Hepatocyte (in vitro differentiated cells): ENCODE measurements around the gene CCDC82. TPM values are rescaled to one million over a fixed set of nuclear protein-coding genes. Genes with fewer than 3 reads are reported as not detected.
A peak's percentile ranks its signal among the peaks of the same experiment; 100 is the strongest.

Experiments
- DNase-seq: peaks from one replicate; pipeline ENCODE4 v3.0.0-alpha.2; 2016; ENCODE audit warnings: low spot score
- H2AFZ ChIP-seq: fragments of 200-600 bp; sonication (generic); 2 replicates; pipeline ENCODE4 v1.6.0; 2016; ENCODE audit warnings: antibody characterized with exemption, mild to moderate bottlenecking
- H3K27ac ChIP-seq: fragments of 200-600 bp; sonication (generic); 2 replicates; pipeline ENCODE4 v1.5.1; 2016; ENCODE audit warnings: mild to moderate bottlenecking
- H3K27me3 ChIP-seq: fragments of 200-600 bp; sonication (generic); 2 replicates; pipeline ENCODE4 v1.6.1; 2016
- H3K36me3 ChIP-seq: fragments of 200-600 bp; sonication (generic); replicated peaks from 2 replicates; pipeline ENCODE4 v1.5.1; 2016; ENCODE audit warnings: low read depth; ENCODE audit not compliant: insufficient read depth
- H3K4me1 ChIP-seq: fragments of 200-600 bp; sonication (generic); 2 replicates; pipeline ENCODE4 v1.5.1; 2016; ENCODE audit warnings: mild to moderate bottlenecking, moderate library complexity; ENCODE audit not compliant: insufficient read depth
- H3K4me2 ChIP-seq: fragments of 200-600 bp; sonication (generic); 2 replicates; pipeline ENCODE4 v1.6.0; 2016
- H3K4me3 ChIP-seq: fragments of 200-600 bp; sonication (generic); 2 replicates; pipeline ENCODE4 v1.5.1; 2016; ENCODE audit warnings: mild to moderate bottlenecking
- H3K79me2 ChIP-seq: fragments of 200-600 bp; sonication (generic); 2 replicates; pipeline ENCODE4 v1.6.0; 2017; ENCODE audit warnings: mild to moderate bottlenecking
- H3K9me2 ChIP-seq: fragments of 200-600 bp; sonication (generic); replicated peaks from 2 replicates; pipeline ENCODE4 v1.6.0; 2017; ENCODE audit warnings: mild to moderate bottlenecking; ENCODE audit not compliant: insufficient read depth
- H3K9me3 ChIP-seq: fragments of 200-600 bp; sonication (generic); 2 replicates; pipeline ENCODE4 v1.5.1; 2016; ENCODE audit warnings: low read depth, mild to moderate bottlenecking
- H4K20me1 ChIP-seq: fragments of 200-600 bp; sonication (generic); 2 replicates; pipeline ENCODE4 v1.6.0; 2016; ENCODE audit warnings: mild to moderate bottlenecking; ENCODE audit not compliant: insufficient read depth, poor library complexity, severe bottlenecking
- EZH2 ChIP-seq: fragments of 200-600 bp; sonication (generic); IDR thresholded peaks from 2 replicates; pipeline ENCODE4 v1.6.1; 2016; ENCODE audit warnings: antibody characterized with exemption, mild to moderate bottlenecking, borderline replicate concordance
- EZH2phosphoT487 ChIP-seq: fragments of 200-600 bp; sonication (generic); IDR thresholded peaks from one replicate; pipeline ENCODE4 v1.6.1; 2018; ENCODE audit warnings: antibody characterized with exemption, mild to moderate bottlenecking, low read depth, moderate library complexity; ENCODE audit not compliant: unreplicated experiment, severe bottlenecking
- WGBS: methylation state at CpG from one replicate; pipeline ENCODE4 v1.1.6; 2016; ENCODE audit warnings: low lambda C conversion rate; ENCODE audit errors: missing lambda C conversion rate; 5-methylcytosine and 5-hydroxymethylcytosine counted together
- polyA plus RNA-seq: library from polyadenylated mRNA; unstranded; fragments of >200 nt; fragmentation: Nextera tagmentation; extraction: Ambion mirVana; gene quantifications from 2 replicates; pipeline ENCODE4 v1.2.1, GENCODE V29; 2016
- total RNA-seq: library from RNA; depleted of rRNA; stranded (reverse); fragments of >200 nt; gene quantifications from 2 replicates; pipeline ENCODE4 v1.2.3, GENCODE V29; 2014
- TF ChIP-seq, protein P1 (sequence below): fragments of 200-600 bp; sonication (generic); IDR thresholded peaks from 2 replicates; pipeline ENCODE4 v1.5.1; 2016; ENCODE audit warnings: antibody characterized with exemption, mild to moderate bottlenecking; ENCODE audit not compliant: poor library complexity

CCDC82 gene
- total and polyA plus RNA-seq, 2 experiments from 2014 or later = 12.7 to 16.3 TPM

DNA sequence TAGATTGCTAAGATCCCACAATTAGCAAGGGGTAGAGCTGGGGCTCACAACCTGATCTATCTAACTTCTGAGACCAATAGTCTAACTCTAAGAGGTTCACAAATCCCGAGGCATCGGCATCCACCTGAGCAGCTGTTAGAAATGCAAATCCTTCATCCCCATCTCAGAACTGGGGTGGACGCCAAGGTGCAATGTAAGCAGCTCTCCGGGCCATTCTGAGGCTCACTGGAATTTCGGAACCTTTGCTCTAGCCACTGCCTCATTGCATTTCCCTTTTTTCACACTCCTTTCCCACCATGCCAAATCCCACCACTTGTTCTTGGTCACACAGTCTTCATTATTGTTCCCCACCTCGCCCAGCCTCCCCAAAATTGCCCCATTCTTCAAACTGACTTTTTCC, 76.5 kb downstream of the CCDC82 start:
- Histone ChIP-seq H3K9me3 (no peaks in the 10 kb centered on the region), H3K79me2 (peaks cover 79% of the 10 kb centered on the region), H3K4me2 (no peak overlapping the region), H3K9me2 (no peaks in the 10 kb centered on the region), H3K27me3 (no peaks in the 10 kb centered on the region), H3K4me3 (no peak overlapping the region), H4K20me1 (no peaks in the 10 kb centered on the region), H2AFZ (no peak overlapping the region), H3K36me3 (no peaks in the 10 kb centered on the region), H3K27ac (no peak overlapping the region), H3K4me1 (peaks cover 46% of the 10 kb centered on the region)
- no peak for DNase-seq
- TF ChIP-seq, protein P1, sequence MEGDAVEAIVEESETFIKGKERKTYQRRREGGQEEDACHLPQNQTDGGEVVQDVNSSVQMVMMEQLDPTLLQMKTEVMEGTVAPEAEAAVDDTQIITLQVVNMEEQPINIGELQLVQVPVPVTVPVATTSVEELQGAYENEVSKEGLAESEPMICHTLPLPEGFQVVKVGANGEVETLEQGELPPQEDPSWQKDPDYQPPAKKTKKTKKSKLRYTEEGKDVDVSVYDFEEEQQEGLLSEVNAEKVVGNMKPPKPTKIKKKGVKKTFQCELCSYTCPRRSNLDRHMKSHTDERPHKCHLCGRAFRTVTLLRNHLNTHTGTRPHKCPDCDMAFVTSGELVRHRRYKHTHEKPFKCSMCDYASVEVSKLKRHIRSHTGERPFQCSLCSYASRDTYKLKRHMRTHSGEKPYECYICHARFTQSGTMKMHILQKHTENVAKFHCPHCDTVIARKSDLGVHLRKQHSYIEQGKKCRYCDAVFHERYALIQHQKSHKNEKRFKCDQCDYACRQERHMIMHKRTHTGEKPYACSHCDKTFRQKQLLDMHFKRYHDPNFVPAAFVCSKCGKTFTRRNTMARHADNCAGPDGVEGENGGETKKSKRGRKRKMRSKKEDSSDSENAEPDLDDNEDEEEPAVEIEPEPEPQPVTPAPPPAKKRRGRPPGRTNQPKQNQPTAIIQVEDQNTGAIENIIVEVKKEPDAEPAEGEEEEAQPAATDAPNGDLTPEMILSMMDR = no peak
- no peak for TF ChIP-seq EZH2
- no peak for TF ChIP-seq EZH2phosphoT487
- WGBS = 88% methylated on average over 6 of the region's 6 CpGs

DNA sequence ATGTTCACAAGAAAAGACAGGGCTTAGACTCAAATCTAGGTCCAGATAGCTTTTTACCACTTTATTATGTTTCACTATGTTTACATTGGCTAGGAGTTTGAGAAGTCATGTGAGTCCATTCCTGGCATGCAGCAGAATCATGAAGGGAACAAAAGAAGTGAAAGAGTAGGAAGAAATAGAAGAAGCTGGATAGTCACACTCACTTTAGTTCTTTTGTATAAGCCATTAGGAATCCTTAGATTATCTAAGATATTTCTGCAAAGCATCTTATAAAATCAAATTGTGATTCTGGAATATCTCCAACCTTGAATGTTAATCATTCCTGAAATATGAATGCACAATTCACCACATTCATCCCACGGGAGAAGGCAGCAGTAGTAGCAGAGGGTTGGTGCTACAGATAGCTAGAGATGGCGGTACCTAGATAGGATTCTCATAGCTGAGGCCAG, 78.6 kb downstream of the CCDC82 start:
- Histone ChIP-seq H4K20me1 (no peaks in the 10 kb centered on the region), H3K9me3 (no peaks in the 10 kb centered on the region), H3K4me1 (peaks cover 45% of the 10 kb centered on the region), H3K27me3 (no peaks in the 10 kb centered on the region), H3K4me2 (peak overlapping the region; percentile 50), H3K9me2 (no peaks in the 10 kb centered on the region), H3K4me3 (no peak overlapping the region), H3K27ac (peak overlapping the region; percentile 78), H3K36me3 (no peaks in the 10 kb centered on the region), H3K79me2 (peaks cover 63% of the 10 kb centered on the region), H2AFZ (no peak overlapping the region)
- TF ChIP-seq EZH2 (no peak), EZH2phosphoT487 (no peak)
- TF ChIP-seq, protein P1 = no peak
- 54% methylated on average over 2 of the region's 2 CpGs for WGBS
- peak; percentile 34 for DNase-seq

DNA sequence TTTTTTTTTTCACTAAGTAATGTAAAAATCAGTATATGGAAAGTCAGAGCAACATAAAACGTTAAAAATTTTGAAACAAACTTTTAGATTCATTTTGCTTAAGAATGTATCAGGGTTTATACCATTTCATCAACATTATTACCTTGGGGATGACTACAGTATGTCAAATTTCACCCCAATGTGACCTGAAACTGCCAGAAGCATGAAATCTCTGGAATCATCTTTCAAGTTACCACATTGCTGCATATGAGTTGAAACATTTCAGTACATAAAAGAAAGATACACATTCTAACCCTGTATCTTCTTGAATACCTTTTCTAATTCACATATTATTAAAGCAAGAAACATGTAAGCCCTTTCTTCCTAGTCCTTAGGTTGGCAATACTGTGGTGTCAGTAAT, 79.5 kb downstream of the CCDC82 start:
- peaks cover 48% of the 10 kb centered on the region for H3K4me1 ChIP-seq
- H4K20me1 ChIP-seq = no peaks in the 10 kb centered on the region
- WGBS = 88% methylated on average over 1 of the region's 1 CpG
- no peaks in the 10 kb centered on the region for H3K9me2 ChIP-seq
- H3K36me3 ChIP-seq = no peaks in the 10 kb centered on the region
- H3K9me3 ChIP-seq = no peaks in the 10 kb centered on the region
- H3K27me3 ChIP-seq = no peaks in the 10 kb centered on the region
- peak overlapping the region; percentile 78 for H3K27ac ChIP-seq
- H3K79me2 ChIP-seq = peaks cover 63% of the 10 kb centered on the region
- H3K4me2 ChIP-seq = no peak overlapping the region
- no peak for TF ChIP-seq EZH2phosphoT487
- TF ChIP-seq, protein P1 = no peak
- H3K4me3 ChIP-seq = no peak overlapping the region
- no peak overlapping the region for H2AFZ ChIP-seq
- no peak for DNase-seq

- Histone ChIP-seq H3K27ac (no peak overlapping the region), H3K27me3 (no peaks in the 10 kb centered on the region), H4K20me1 (no peaks in the 10 kb centered on the region), H2AFZ (no peak overlapping the region), H3K4me3 (no peak overlapping the region), H3K36me3 (no peaks in the 10 kb centered on the region), H3K4me1 (peaks cover 45% of the 10 kb centered on the region), H3K9me2 (no peaks in the 10 kb centered on the region), H3K79me2 (peaks cover 63% of the 10 kb centered on the region), H3K4me2 (no peak overlapping the region), H3K9me3 (no peaks in the 10 kb centered on the region)
- no peak for DNase-seq
- TF ChIP-seq, protein P1 = no peak
- no peak for TF ChIP-seq EZH2
- TF ChIP-seq EZH2phosphoT487 = no peak
- WGBS = 74% methylated on average over 5 of the region's 5 CpGs
These were observed 80.1 kb downstream of the CCDC82 start for GRCh38 chr11:96309643-96310017.
